HG02943 (cell line): ENCODE results near the gene EID3.
A peak's percentile ranks its signal among the peaks of the same experiment; 100 is the strongest.
"Not testable (repeated sequence)": the region's sequence is repeated elsewhere in the genome, so short reads cannot be mapped to it uniquely, and the experiment has no call there.

Experiments
- ATAC-seq: cut with Tn5 transposase; IDR thresholded peaks from one replicate; pipeline ENCODE4 v1.9.1; 2021; ENCODE audit warnings: mild to moderate bottlenecking, low read depth, moderate library complexity; ENCODE audit not compliant: unreplicated experiment

The EID3 gene

GRCh38 chr12:104303538-104304151 lies at the start of gene EID3:
TSS of gene EID3 (plus strand) at chr12:104303739. CDS start at chr12:104303935, 196 bp downstream.
- peak; percentile 93 for ATAC-seq

DNA sequence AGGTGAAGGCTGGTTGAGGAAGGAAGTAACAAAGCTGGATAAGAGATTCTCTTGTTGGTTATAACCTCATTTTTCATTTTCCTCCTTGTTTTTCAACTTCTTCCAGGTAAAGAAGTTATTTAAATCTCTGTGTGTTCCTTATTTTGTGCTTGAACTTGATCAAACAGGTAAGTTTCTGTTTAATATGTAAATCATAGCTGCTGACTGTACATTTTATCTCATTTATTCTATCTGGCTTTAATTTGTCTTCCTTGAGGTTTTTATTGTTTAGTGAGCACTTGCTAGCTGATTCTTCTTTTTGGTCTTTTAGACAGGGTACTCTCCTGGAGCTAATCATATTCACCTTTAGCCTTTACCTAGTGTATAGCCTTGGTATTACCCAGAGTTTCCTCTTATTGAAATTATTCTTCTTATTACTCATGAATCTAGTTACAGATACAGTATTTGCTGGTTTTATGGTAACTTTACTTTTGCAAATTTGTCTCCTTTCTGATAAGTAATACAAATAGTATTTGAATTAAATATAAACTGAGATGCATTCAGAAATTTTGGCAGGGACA lies 45.5 kb upstream of the EID3 start:
- ATAC-seq: no peak

GRCh38 chr12:104258476-104259067 lies 45.0 kb upstream of the EID3 start:
- ATAC-seq: no peak

DNA sequence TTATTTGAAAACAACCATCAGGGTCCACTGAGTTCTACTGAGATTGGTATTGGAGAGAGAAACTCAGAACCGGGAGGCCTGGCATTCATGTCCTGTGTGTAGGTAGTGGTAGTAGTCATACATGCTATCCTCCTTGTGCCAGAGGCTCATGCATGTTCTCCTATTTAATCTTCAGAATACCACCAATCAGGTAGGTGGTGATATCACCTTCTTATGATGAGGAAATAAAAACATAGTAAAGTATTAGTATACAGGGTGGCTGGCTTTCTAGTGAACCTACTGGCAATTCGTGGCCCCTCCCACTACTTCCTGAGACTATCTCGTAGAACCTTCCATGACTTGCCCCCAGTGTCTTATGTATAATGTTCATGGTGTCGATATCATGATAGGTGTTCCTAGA lies 40.5 kb upstream of the EID3 start:
- no peak for ATAC-seq

DNA sequence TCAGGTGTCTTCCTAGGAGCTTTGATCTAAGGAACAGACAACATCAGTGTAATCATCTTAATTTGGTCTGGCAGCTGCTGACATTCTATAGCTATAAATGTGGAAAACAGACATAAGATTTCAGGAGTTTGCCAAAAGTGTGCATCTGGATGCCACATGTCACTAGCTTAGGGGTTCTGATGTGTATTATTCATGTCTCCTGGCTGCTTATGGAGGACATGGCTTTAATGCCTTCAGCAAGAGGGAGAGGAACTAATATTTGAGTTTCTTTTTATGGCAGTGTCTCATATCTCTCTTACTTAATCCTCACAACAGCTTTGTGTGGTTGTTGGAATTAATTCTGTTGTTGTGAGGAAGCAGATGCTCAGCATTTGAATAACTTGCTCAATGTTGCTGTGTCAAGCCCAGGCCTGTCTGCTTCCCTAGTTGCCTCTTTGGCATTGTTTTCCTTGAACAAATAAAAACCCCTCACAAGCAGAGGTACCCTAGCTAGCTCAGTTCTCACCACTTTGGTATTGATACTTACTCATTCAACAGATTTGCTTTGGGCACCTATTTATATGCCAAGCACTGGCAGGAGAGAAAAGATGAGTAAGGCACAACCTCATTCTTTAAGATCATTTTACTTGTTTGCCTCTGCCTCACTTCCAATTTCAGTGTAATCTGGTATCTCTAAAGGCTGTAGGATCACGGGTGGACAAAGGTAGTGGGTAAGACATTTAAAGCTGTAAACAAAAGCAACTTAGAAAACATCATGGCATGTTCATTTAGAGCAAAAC lies 39.8 kb upstream of the EID3 start:
- no peak for ATAC-seq

- ATAC-seq: not testable (repeated sequence)
These were observed 38.1 kb upstream of the EID3 start for GRCh38 chr12:104265436-104265835.

- ATAC-seq: no peak
These were observed 30.6 kb upstream of the EID3 start for GRCh38 chr12:104272938-104273337.

- no peak for ATAC-seq
These were observed 30.0 kb upstream of the EID3 start for GRCh38 chr12:104273503-104273902.

- ATAC-seq: no peak
These were observed 28.7 kb upstream of the EID3 start for GRCh38 chr12:104274811-104275210.

GRCh38 chr12:104275689-104276088 lies 27.9 kb upstream of the EID3 start:
- no peak for ATAC-seq

DNA sequence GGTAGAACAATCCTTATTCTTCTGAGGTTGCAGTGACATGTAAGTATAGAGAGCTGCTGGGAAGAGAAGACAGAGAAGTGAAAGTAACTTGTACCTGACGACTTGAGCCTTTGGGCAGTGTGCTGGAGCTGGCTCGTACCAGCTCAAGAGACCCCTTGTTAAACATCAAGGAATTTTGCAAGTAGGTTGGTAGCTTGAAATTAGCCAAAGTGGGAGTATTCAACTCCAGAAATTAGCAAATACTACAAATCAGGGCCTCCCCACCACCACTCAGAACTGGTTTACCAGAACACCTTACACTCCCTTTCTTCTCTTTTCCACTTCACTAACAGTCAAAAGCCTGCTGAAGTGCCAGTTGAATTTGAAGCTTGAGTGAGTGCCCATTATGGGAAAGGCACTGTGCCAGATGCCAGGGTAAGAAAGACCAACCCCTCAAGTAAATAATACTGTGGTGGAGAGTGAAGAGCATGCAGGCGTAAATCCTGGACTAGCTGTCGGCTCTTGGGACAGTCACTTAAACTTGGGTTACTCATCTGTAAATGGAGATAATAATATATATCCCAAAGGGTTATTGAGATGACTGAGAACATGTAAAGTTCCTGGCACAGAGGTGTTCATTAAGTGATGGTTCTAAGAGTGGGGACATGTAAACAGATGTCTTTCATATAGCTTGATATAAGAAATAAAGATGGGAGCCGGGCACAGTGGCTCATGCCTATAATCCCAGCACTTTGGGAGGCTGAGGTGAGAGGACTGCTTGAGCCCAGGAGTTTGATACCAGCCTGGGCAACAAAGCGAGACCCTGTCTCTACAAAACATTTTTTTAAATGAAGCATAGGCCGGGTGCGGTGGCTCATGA lies 27.0 kb upstream of the EID3 start:
- no peak for ATAC-seq

DNA sequence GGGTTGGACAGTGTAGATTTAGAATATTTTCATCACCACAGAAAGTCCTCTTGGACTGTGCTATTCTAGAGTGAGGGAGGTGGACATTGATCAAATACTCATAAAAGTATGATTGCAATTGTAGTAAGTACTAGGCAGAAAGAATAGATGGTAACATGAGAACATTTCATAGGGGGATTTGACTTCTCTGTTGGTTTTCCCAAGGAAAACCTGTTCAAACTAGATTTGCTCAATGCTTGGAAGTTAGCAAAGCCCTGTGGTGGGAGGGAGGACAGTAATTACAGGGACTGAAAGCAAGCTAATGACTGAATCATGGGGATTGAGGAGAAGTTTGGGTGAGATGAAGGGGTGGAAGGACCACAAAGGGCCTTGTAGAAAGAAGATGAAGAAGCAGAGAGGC lies 24.4 kb upstream of the EID3 start:
- no peak for ATAC-seq

DNA sequence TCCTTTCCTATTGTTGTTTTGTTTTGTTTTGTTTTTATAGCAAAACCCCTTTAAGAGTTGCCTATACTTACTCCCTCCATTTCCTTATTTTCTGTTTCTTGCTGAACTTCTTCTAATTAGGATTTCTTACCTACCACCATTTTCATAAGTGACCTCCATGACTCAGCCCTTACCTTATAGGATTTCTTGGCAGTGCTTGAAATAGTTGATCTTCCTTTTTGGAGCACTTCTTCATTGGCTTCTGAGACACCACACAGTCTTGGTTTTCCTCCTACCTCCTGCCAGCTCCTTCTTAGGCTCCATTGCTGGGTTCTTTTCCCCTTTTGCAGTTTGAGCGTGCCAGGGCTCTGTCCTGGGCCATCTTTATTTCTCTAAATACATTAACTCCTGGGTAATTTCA lies 23.4 kb upstream of the EID3 start:
- ATAC-seq: no peak

DNA sequence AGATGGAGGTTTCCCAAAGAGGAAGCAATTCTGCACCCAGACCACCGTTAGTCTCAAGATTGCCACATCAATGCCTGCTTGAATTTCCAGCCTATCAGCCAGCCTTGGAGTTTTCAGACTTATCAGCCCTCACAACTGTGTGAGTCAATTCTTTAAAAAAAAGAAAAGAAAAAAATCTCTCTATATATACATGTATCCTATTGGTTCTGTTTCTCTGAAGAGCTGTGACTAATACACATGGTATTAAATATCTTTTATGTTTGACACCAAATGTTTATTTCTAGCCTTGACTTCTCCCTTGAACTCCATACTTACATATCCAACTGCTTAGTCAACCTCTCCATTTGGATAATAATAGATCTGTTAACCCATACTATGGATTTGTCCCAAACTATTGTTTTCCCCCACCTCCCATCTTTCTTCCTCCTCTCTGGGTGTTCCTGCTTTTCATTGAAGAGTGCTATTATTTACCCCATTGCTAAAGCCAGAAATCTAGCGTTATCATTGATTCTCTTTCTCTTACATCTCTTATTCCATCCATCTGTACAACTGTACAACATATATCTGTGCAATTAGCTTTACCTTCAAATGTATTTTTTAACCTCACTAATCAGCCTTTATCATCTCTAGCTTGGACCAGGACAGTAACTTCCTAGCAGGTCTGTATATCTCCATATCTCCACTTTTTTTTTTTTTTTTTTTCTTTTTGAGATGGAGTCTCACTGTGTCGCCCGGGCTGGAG lies 22.7 kb upstream of the EID3 start:
- no peak for ATAC-seq

- no peak for ATAC-seq
These were observed 21.9 kb upstream of the EID3 start for GRCh38 chr12:104281636-104282035.

DNA sequence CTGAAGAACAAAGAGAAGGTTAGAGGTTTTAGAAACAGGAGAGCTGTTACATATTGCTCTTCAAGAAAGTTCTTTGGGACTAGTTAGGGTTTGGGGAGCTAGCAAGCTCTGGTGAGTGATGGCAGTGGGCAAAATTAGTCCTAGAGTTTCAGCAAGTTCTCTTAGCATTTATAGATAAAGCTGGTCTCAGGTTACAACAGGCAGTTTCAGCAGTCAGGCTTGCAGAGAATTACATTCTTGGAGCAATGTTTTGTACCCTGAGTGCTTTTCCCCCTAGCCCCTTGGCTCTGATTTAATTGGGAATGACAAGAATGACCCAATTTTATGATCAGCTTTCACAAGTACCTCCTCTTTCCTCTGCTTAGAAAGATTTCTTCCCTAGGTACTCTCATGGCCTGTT lies 21.4 kb upstream of the EID3 start:
- no peak for ATAC-seq

- no peak for ATAC-seq
These were observed 17.6 kb upstream of the EID3 start for GRCh38 chr12:104285740-104286515.

DNA sequence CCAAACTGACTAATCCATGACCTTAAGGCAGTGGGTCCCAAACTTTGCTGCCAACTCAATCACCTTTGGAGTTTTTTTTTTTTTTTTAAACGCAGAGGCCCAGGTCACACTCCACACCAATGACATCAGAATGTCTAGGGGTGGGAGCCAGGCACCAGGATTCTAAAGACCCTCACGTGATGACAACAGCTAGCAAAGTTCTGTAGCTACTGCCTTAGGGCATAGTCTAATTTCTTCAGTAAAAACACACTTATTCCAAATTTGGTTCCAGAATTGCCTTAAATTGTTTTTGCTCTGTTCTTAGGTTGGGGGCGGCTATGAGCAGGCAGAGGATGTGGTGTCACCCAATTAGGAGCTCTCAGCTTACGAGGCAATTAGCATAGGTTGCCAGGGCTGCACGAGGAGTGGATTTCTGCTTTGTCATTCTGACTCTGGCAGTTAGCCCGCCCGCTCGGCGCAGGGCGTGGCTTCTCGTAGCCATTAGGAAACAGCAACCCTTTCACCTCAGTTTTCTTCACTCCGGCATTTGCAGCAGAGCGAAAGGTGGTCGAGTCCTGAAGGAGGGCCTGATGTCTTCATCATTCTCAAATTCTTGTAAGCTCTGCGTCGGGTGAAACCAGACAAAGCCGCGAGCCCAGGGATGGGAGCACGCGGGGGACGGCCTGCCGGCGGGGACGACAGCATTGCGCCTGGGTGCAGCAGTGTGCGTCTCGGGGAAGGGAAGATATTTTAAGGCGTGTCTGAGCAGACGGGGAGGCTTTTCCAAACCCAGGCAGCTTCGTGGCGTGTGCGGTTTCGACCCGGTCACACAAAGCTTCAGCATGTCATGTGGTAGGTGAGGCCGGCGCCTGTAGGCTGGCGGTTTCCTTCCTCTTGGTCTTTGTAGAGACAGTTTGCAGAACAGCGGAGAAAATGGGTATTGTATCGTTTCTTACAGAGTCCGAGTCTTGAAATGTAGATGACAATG lies 16.7 kb upstream of the EID3 start:
- ATAC-seq: peak; percentile 88
